CD4-positive, alpha-beta memory T cell (primary cell): ENCODE data around the gene DVL3. TPM values are rescaled to one million over a fixed set of nuclear protein-coding genes. Genes with fewer than 3 reads are reported as not detected.

ENCODE experiments used
- CTCF ChIA-PET: fragments of 350-600 bp; sonication (Branson Sonifier 250); formaldehyde crosslinking; loops from one replicate; lab custom pipeline; 2021; ENCODE audit warnings: inconsistent platforms; ENCODE audit not compliant: partially characterized antibody; lab: Charles Lee
- POLR2A ChIA-PET: fragments of 350-600 bp; sonication (Branson Sonifier 250); formaldehyde crosslinking; loops from one replicate; lab custom pipeline; 2021; ENCODE audit not compliant: partially characterized antibody; lab: Charles Lee
- DNase-seq, 5 donors: peaks; one replicate each; pipeline versions ENCODE4 v3.0.0 to v3.0.0-alpha.2; 2020 to 2022; ENCODE audit warnings: mixed read lengths in 1 of 5
- H3K27ac ChIP-seq: one replicate; pipeline ENCODE4 v1.7.0; 2013; ENCODE audit warnings: low read depth, low read length
- H3K27me3 ChIP-seq: 2 replicates; pipeline ENCODE4 v1.7.0; 2013; ENCODE audit warnings: mild to moderate bottlenecking, low read length, moderate library complexity; ENCODE audit not compliant: insufficient read depth
- H3K36me3 ChIP-seq: 2 replicates; pipeline ENCODE4 v1.7.0; 2013; ENCODE audit warnings: mild to moderate bottlenecking, low read length, moderate library complexity; ENCODE audit not compliant: insufficient read depth
- H3K4me1 ChIP-seq: 2 replicates; pipeline ENCODE4 v1.7.0; 2013; ENCODE audit warnings: mild to moderate bottlenecking, low read length, moderate library complexity; ENCODE audit not compliant: insufficient read depth
- H3K4me3 ChIP-seq, 2 donors: one replicate each; pipeline ENCODE4 v1.7.0; 2013; ENCODE audit warnings: low read length in 2 of 2, mild to moderate bottlenecking in 1 of 2
- H3K9me3 ChIP-seq, 2 donors: one replicate each; pipeline ENCODE4 v1.7.0; 2013; ENCODE audit warnings: low read length in 2 of 2, control low read depth in 1 of 2; ENCODE audit not compliant: control insufficient read depth in 1 of 2
- H3K27ac Mint-ChIP-seq, 7 donors: one replicate each; pipeline ENCODE4 v1.8.0; 2020 to 2021; ENCODE audit warnings: mixed read lengths in 7 of 7, mild to moderate bottlenecking in 6 of 7, inconsistent platforms in 3 of 7, moderate library complexity in 3 of 7
- H3K27me3 Mint-ChIP-seq, 2 donors: one replicate each; pipeline ENCODE4 v1.8.0; 2020 to 2021; ENCODE audit warnings: mixed read lengths in 2 of 2
- H3K36me3 Mint-ChIP-seq, 2 donors: one replicate each; pipeline ENCODE4 v1.8.0; 2020 to 2021; ENCODE audit warnings: mixed read lengths in 2 of 2, inconsistent platforms in 1 of 2, mild to moderate bottlenecking in 1 of 2
- H3K4me1 Mint-ChIP-seq, 4 donors: one replicate each; pipeline ENCODE4 v1.8.0; 2020 to 2021; ENCODE audit warnings: mixed read lengths in 4 of 4, mild to moderate bottlenecking in 1 of 4
- H3K4me3 Mint-ChIP-seq, 8 donors: one replicate each; pipeline ENCODE4 v1.8.0; 2020 to 2021; ENCODE audit warnings: mixed read lengths in 8 of 8, mild to moderate bottlenecking in 7 of 8, moderate library complexity in 6 of 8, inconsistent platforms in 3 of 8
- H3K9me3 Mint-ChIP-seq, 8 donors: one replicate each; pipeline ENCODE4 v1.8.0; 2020 to 2021; ENCODE audit warnings: mixed read lengths in 8 of 8, mild to moderate bottlenecking in 5 of 8, inconsistent platforms in 3 of 8, moderate library complexity in 1 of 8
- intact Hi-C: fragments of 100-400 bp; cut with micrococcal nuclease; formaldehyde crosslinking; loops from one replicate; pipeline ENCODE4 v1.15.1; 2023
- polyA plus RNA-seq, 2 donors: library from polyadenylated mRNA; unstranded; fragments of 300-500 nt; fragmentation: Illumina TruSeq; gene quantifications; one replicate each; pipeline ENCODE4 v1.2.3, GENCODE V29; 2021
- total RNA-seq, 2 experiments: library from RNA; stranded (reverse); gene quantifications; one replicate each; pipeline ENCODE4 v1.2.3, GENCODE V29; 2021

Gene DVL3
- total and polyA plus RNA-seq, 4 experiments from 2014 or later = 3.0 to 46.4 (median 28.7) TPM

DNA sequence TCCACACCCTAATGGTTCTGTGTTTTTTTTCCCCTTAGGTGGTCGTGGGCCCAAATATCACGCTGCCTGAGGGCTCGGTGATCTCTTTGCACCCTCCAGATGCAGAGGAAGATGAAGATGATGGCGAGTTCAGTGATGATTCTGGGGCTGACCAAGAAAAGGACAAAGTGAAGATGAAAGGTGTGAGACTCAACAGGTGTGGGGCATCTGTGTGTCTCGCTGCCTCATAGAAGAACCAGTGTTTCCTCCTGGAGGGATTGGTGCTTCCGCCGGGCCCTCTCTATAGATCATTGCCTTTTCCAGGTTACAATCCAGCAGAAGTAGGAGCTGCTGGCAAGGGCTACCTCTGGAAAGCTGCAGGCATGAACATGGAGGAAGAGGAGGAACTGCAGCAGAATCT, 13.0 kb upstream of the DVL3 start:
- intact Hi-C loops = no loop called here
- H3K4me3 Mint-ChIP-seq = no peak overlapping the region
- H3K4me3 ChIP-seq = no peak overlapping the region
- H3K27ac ChIP-seq = no peak overlapping the region
- DNase-seq = no peak
- H3K4me1 ChIP-seq = peaks cover 4% of the 10 kb centered on the region
- no peaks in the 10 kb centered on the region for H3K27me3 Mint-ChIP-seq
- peaks cover 37 to 73% of the 10 kb centered on the region in 2 donors for H3K36me3 Mint-ChIP-seq
- H3K36me3 ChIP-seq = peaks cover 53% of the 10 kb centered on the region
- H3K27ac Mint-ChIP-seq = no peak overlapping the region
- CTCF ChIA-PET = interaction anchor here (0.8 kb wide), 1 partner anchor 32 kb away, joined by 3 read pairs; the partner anchor contains the start of gene AP2M1
- H3K9me3 ChIP-seq = no peaks in the 10 kb centered on the region
- POLR2A ChIA-PET = no interaction called here
- peaks cover 3 to 10% (median 8%) of the 10 kb centered on the region in 4 donors for H3K4me1 Mint-ChIP-seq
- no peaks in the 10 kb centered on the region for H3K9me3 Mint-ChIP-seq
- H3K27me3 ChIP-seq = no peaks in the 10 kb centered on the region

DNA sequence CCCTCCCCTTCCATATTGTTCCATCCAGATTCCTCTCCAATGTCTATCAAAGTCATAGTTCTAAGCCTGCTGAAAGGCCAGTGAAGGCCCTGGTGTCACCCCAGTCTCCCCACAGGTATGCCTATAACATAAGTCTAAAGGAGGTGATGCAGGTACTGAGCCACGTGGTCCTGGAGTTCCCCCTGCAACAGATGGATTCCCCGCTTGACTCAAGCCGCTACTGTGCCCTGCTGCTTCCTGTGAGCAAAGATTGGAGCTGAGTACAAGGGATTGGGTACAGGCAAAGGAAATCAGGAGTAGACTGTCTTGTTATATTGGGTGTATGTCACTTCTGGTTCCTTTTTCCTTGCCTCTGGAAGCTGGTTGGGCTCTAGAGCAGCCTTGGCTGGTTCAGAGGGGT, 11.8 kb upstream of the DVL3 start:
- intact Hi-C loops = no loop called here
- Histone ChIP-seq H3K27me3 (no peaks in the 10 kb centered on the region), H3K4me3 (no peak overlapping the region), H3K36me3 (peaks cover 53% of the 10 kb centered on the region), H3K27ac (no peak overlapping the region), H3K4me1 (no peaks in the 10 kb centered on the region), H3K9me3 (no peaks in the 10 kb centered on the region)
- Mint-ChIP-seq H3K9me3 (no peaks in the 10 kb centered on the region), H3K4me1 (no peaks in the 10 kb centered on the region), H3K36me3 (peaks cover 28 to 65% of the 10 kb centered on the region in 2 donors), H3K27ac (no peak overlapping the region), H3K27me3 (no peaks in the 10 kb centered on the region), H3K4me3 (no peak overlapping the region)
- DNase-seq = no peak
- POLR2A ChIA-PET = no interaction called here
- CTCF ChIA-PET = no interaction called here

DNA sequence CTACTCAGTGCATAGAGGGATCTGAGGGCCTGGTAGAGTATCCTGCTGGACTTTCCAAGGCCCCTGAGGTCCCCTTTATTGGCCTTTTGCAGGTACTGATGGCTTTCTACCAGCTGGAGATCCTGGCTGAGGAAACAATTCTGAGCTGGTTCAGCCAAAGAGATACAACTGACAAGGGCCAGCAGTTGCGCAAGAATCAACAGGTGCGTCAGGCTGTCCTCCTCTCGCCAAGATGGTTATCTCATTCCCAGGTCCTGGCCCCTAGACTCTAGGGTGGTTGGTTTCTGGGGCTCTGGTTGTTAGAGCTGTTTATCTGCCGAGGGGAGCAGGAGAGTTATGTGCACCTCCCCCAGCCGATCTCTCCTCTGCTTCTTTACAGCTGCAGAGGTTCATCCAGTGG, 10.7 kb upstream of the DVL3 start:
- no peaks in the 10 kb centered on the region for H3K9me3 Mint-ChIP-seq
- H3K27me3 Mint-ChIP-seq = no peaks in the 10 kb centered on the region
- intact Hi-C loops = no loop called here
- Histone ChIP-seq H3K4me3 (no peak overlapping the region), H3K27ac (no peak overlapping the region), H3K9me3 (no peaks in the 10 kb centered on the region), H3K36me3 (peaks cover 53% of the 10 kb centered on the region), H3K27me3 (no peaks in the 10 kb centered on the region), H3K4me1 (no peaks in the 10 kb centered on the region)
- CTCF ChIA-PET = interaction anchor here (0.7 to 3.0 kb wide), 8 partner anchors 10 to 145 kb away, joined by 3 to 14 read pairs (median 4); partner anchors contain the start of genes AP2M1, EEF1AKMT4, EIF2B5 and VWA5B2
- no peak overlapping the region for H3K27ac Mint-ChIP-seq
- DNase-seq = no peak
- no peaks in the 10 kb centered on the region for H3K4me1 Mint-ChIP-seq
- peaks cover 28 to 65% of the 10 kb centered on the region in 2 donors for H3K36me3 Mint-ChIP-seq
- POLR2A ChIA-PET = interaction anchor here (1.4 to 2.3 kb wide), 2 partner anchors 9 to 105 kb away, joined by 6 to 11 read pairs; partner anchors contain the start of genes EEF1AKMT4 and EIF2B5
- no peak overlapping the region for H3K4me3 Mint-ChIP-seq

DNA sequence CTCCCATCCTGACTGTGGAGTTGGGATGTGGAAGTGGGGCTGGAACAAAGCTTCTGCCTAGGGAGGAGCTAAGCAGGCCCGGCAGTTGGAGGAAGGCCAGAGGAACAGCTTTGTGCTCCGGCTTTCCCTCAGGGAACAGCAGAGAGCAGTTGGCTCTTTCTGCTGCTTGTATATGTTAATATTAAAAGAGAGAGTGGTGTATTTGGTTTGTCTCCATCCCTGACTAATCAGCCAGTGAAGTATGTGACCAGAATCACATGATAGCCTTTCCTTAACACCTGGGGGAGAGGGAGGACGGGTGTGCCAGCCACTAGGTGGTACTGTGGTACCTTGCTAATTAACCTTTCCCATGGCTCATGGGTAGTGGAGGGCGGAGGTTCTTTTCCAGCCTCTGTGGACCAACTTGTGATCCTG, 10.1 kb upstream of the DVL3 start:
- H3K36me3 ChIP-seq = peaks cover 50% of the 10 kb centered on the region
- POLR2A ChIA-PET = interaction anchor here (1.4 to 2.3 kb wide), 2 partner anchors 10 to 105 kb away, joined by 6 to 11 read pairs; partner anchors contain the start of genes EEF1AKMT4 and EIF2B5
- H3K27ac ChIP-seq = no peak overlapping the region

GRCh38 chr3:184145751-184146270, 9.4 kb upstream of the DVL3 start:
- no peaks in the 10 kb centered on the region for H3K27me3 ChIP-seq
- no peaks in the 10 kb centered on the region for H3K9me3 ChIP-seq
- no peak overlapping the region for H3K27ac ChIP-seq
- H3K9me3 Mint-ChIP-seq = no peaks in the 10 kb centered on the region
- POLR2A ChIA-PET = interaction anchor here (1.4 to 2.3 kb wide), 2 partner anchors 11 to 104 kb away, joined by 6 to 11 read pairs; partner anchors contain the start of genes EEF1AKMT4 and EIF2B5
- no peaks in the 10 kb centered on the region for H3K27me3 Mint-ChIP-seq
- no peak for DNase-seq
- no peaks in the 10 kb centered on the region for H3K4me1 ChIP-seq
- no peaks in the 10 kb centered on the region for H3K4me1 Mint-ChIP-seq
- CTCF ChIA-PET = interaction anchor here (0.8 to 3.0 kb wide), 11 partner anchors 11 to 226 kb away, joined by 3 to 14 read pairs (median 3); partner anchors contain the start of genes AP2M1, EEF1AKMT4, EIF2B5 and VWA5B2
- no peak overlapping the region for H3K4me3 Mint-ChIP-seq
- H3K4me3 ChIP-seq = no peak overlapping the region
- no peak overlapping the region for H3K27ac Mint-ChIP-seq
- peaks cover 43% of the 10 kb centered on the region for H3K36me3 ChIP-seq
- intact Hi-C loops = loop anchor here (1.0 kb wide), 2 partner anchors 104 to 143 kb away; no protein-coding TSS in a partner anchor
- peaks cover 18 to 56% of the 10 kb centered on the region in 2 donors for H3K36me3 Mint-ChIP-seq

More for the DNA sequence above, 10.1 kb upstream of the DVL3 start:
- Mint-ChIP-seq H3K4me3 (no peak overlapping the region), H3K9me3 (no peaks in the 10 kb centered on the region), H3K4me1 (no peaks in the 10 kb centered on the region), H3K27ac (peak overlapping the region in 1 of 7 donors; percentile 25), H3K36me3 (peaks cover 25 to 63% of the 10 kb centered on the region in 2 donors), H3K27me3 (no peaks in the 10 kb centered on the region)
- intact Hi-C loops = loop anchor here (1.0 kb wide), 2 partner anchors 105 to 144 kb away; no protein-coding TSS in a partner anchor
- no peaks in the 10 kb centered on the region for H3K4me1 ChIP-seq
- no peaks in the 10 kb centered on the region for H3K9me3 ChIP-seq
- no peaks in the 10 kb centered on the region for H3K27me3 ChIP-seq
- CTCF ChIA-PET = interaction anchor here (0.7 to 3.0 kb wide), 10 partner anchors 10 to 227 kb away, joined by 3 to 14 read pairs (median 4); partner anchors contain the start of genes AP2M1, EEF1AKMT4, EIF2B5 and VWA5B2
- no peak overlapping the region for H3K4me3 ChIP-seq
- DNase-seq = peak in 4 of 5 donors; percentile 25 to 30 (median 28)

- Histone ChIP-seq H3K27ac (no peak overlapping the region), H3K4me3 (no peak overlapping the region), H3K27me3 (no peaks in the 10 kb centered on the region), H3K4me1 (no peaks in the 10 kb centered on the region), H3K36me3 (peaks cover 21% of the 10 kb centered on the region), H3K9me3 (no peaks in the 10 kb centered on the region)
- Mint-ChIP-seq H3K4me3 (no peak overlapping the region), H3K27me3 (no peaks in the 10 kb centered on the region), H3K4me1 (peaks cover 0 to 1% (median 0%) of the 10 kb centered on the region in 4 donors), H3K36me3 (peaks cover 0 to 33% of the 10 kb centered on the region in 2 donors), H3K27ac (no peak overlapping the region), H3K9me3 (no peaks in the 10 kb centered on the region)
- ChIA-PET CTCF (interaction anchor here (1.0 to 1.1 kb wide), 2 partner anchors 9 to 102 kb away, joined by 3 to 4 read pairs; no protein-coding TSS in a partner anchor), POLR2A (interaction anchor here (1.1 kb wide), 1 partner anchor 14 kb away, joined by 3 read pairs; no protein-coding TSS in a partner anchor)
- no peak for DNase-seq
- intact Hi-C loops = no loop called here
These were observed 7.1 kb upstream of the DVL3 start for GRCh38 chr3:184148076-184148475.

- intact Hi-C loops = no loop called here
- Mint-ChIP-seq H3K4me1 (peaks cover 0 to 6% (median under 1%) of the 10 kb centered on the region in 4 donors), H3K4me3 (no peak overlapping the region), H3K9me3 (no peaks in the 10 kb centered on the region), H3K27ac (no peak overlapping the region), H3K27me3 (no peaks in the 10 kb centered on the region), H3K36me3 (peaks cover 0 to 22% of the 10 kb centered on the region in 2 donors)
- no peaks in the 10 kb centered on the region for H3K4me1 ChIP-seq
- DNase-seq = no peak
- no peak overlapping the region for H3K4me3 ChIP-seq
- no peaks in the 10 kb centered on the region for H3K27me3 ChIP-seq
- peaks cover 10% of the 10 kb centered on the region for H3K36me3 ChIP-seq
- ChIA-PET CTCF (interaction anchor here (0.6 to 1.1 kb wide), 3 partner anchors 10 to 101 kb away, joined by 3 to 4 read pairs (median 4); no protein-coding TSS in a partner anchor), POLR2A (interaction anchor here (1.1 kb wide), 1 partner anchor 15 kb away, joined by 3 read pairs; no protein-coding TSS in a partner anchor)
- no peak overlapping the region for H3K27ac ChIP-seq
- H3K9me3 ChIP-seq = no peaks in the 10 kb centered on the region
These were observed 6.1 kb upstream of the DVL3 start for GRCh38 chr3:184149123-184149522.
